UCSD-AML1 (cell line): ENCODE results near the gene RNF115.
"Not testable (repeated sequence)": the region's sequence is repeated elsewhere in the genome, so short reads cannot be mapped to it uniquely, and the experiment has no call there.

Experiments used
- DNase-seq: peaks from one replicate; lab custom pipeline; 2025; ENCODE audit not compliant: unreplicated experiment; lab: John Stamatoyannopoulos, UW

The RNF115 gene

DNA sequence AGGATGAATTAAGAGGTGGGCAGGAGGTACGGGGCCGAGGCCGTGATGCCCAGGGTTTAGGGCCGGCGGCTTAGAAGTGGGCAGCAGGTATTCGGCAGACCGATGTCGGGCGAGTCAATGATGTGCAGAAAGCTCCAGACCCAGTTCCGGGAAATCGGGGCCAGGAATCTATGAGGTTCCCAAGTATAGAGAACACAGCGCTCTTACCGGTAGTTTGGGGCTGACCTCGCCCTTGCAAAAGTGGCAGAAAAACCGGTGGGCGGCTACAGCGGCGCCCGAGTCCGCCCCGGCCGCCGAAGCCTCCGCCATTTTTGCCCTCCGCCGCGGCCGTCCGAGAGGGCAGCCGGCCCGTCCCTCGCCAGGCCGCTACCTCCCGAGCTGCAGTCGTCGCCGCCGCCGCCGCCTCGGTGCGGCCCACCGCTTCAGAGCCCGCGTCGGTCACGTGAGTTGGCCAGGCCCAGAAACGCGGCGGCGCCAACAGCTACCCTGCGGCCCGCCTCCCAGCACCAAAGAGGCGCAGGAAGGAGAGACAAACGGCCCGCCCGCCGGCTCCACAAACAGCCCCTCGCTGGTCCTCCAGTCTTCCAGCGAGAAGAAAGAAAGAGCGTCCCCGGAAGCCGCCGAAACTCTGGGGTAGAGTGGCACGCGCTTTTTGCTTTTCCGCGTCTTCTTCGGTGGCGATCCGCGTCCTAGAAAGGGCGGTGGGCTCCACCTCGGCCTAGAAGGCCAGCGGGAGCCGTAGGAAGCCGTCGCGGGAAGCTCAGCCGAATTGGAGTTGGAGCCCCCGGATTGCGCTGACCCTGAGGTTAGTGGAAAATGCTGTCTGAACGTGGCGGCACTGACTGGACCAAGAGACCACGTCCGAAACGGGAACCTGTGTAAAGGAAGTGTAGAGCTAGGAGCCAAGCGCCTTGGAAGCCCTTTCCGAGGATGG, at the start of gene RNF115, which contains the start of gene POLR3C:
Gene RNF115, minus strand, starts transcription at position 531 of the 934 bp plus-strand sequence. Its CDS starts 222 bp downstream, at position 309.
Gene POLR3C, plus strand, starts transcription at position 636 of the 934 bp plus-strand sequence. CDS start 1,577 bp downstream, outside the sequence.
- peak; percentile 90 for DNase-seq

DNA sequence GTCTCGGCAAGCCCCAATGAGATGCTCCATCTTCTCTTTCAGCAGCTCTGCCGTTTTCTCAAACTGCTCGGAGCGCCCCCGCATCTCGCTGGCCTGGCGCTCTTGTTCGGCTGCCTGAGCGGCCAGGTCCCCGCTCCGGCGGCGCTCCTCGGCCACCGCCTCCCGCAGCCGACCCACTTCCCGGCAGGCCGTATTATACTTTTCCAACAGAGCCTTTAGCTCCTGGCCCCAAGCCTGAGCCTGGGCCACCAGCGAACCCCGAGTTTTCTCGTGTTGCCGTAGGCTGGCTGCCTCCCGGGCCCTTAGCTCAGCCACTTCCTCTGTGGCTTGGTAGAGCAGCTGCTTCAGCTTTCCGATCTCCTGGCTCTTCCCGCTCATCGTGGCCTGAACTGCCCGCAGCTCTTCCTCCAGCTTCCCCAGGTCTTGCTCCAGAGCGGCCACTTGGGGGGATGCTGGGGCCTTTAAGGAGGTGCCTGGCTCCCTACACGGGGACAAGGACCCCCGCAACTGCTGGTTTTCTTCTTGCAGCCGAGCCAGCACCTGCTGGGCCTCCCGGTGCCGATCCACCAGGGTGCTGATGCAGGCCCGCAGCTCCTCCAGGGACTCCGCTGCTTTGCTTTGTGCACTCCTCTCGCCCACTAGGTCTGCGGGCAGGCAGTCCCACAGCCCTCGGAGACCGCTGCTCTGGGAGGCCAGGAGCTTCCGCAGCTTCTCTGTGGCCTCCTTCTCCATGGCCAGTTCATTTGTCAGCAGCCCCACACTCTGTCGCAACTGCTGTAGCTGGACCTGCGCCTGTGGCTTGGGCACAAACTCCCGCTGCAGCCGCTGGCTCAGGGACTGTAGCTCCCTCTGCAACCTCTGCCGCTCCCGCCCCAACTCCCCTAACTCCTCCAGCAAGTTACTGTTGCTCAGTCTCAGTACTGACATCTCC, 48.4 kb upstream of the RNF115 start:
- DNase-seq, result peak; percentile 59

DNA sequence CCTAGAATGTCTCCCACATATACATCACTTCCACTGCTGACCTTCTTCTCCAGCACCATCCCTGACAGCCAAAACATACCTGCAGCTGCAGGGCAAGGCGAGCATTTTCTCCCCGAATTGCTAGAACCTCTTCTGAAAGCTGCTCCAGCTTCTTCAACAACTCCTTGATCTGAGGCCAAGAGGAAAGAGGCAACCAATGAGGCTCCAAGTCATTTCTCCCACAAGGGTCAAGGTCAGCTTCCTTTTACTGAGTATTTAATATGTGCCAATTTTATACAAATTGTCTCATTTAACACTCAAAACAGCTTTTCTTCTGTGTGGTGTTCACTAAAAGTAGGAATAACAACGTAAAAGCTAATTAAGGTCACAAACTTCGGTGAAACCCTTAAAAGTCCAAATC, 44.3 kb upstream of the RNF115 start:
- no peak for DNase-seq

DNA sequence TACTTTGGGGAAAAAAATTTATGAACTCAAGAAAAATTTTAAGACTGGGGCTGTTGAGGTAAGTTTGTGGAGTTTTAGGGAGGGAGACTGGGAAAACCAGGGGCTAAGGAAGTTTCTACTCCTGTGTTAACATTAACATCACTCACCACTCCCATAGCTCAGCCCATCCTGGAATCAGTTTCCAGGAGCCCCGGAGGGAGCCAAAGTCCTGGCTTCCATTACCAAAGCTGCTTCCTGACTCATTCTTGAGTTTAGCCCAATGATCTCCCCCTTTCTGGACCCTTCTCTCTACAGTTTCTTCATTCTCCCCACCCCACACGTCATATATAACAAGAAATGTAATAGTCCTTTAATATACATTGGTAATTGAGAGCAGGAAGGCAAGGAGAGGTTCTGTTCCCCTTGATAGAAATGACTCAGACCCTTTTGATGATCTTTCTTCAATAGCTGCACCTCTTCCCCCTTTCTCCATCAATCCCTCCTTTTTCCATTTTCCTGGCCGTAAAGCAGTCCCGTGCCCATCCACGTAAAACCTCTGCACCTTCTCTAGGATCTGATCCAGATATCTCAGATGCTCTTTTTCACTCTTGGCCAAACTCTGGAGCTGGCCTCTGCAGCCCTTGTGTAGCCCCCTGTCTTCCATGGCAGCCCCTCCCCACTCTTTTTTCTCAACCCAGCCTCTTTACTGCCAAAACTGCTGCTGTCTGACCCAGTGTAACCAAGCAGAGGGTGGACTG, 39.6 kb upstream of the RNF115 start:
- no peak for DNase-seq

DNA sequence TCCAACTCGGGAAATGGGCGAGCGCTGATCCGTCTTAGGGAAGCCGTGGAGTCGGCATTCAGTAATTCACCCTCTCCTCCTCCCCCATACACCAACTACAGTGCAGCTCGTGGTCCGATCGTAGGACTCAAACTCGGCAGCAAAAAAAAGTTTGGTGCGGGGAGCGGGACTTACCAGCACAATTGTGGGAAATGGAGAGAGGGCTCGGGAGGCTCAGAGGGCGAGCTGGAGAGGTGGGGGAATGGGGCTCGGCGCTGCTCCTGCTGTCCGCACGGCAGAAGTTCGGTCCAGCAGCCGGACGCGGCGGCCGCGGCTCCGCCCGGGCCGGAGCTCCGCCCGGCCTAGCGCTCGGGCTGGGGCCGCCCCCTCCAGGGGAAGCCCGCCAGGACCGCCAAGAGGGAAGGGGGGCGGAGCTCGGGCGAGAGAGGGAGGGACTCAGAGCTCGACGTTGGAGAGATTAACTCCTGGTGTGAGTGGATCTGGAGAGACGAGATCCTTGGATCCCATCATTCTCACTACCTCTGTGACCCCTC, 35.7 kb upstream of the RNF115 start:
- peak; percentile 86 for DNase-seq

DNA sequence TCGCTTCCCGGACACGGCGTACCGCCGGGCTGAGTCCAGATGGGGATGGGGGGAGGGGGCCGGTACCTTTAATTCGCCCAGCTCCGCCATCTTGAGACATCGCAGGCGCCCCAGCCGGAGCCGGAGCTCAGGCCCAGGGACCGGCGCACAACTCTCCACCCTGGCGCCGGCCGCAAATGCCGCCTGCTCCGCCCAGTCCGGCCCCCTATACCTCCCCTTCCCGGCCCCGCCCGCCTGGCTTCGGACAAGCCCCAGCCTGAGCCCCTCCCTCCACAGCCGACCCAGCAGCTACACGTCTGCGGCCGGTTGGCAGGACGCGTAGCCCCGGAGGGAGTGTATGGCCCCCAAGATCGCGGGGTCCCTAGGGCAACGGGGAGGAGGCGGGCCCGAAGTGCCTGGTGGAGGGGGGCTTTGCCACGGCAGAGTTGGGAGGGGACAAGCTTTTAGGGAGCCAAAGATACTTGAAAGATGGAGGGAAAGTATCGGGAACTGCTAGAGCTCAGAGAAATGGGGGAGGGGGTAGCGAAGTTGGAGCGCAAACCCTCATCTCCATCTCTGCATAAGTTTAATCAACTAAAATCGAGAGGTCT, 35.1 kb upstream of the RNF115 start, which contains the start of gene PIAS3:
Gene PIAS3, minus strand, starts transcription at position 181 of the 590 bp plus-strand sequence. Its CDS starts 91 bp downstream, at position 90.
- DNase-seq, result peak; percentile 96

DNA sequence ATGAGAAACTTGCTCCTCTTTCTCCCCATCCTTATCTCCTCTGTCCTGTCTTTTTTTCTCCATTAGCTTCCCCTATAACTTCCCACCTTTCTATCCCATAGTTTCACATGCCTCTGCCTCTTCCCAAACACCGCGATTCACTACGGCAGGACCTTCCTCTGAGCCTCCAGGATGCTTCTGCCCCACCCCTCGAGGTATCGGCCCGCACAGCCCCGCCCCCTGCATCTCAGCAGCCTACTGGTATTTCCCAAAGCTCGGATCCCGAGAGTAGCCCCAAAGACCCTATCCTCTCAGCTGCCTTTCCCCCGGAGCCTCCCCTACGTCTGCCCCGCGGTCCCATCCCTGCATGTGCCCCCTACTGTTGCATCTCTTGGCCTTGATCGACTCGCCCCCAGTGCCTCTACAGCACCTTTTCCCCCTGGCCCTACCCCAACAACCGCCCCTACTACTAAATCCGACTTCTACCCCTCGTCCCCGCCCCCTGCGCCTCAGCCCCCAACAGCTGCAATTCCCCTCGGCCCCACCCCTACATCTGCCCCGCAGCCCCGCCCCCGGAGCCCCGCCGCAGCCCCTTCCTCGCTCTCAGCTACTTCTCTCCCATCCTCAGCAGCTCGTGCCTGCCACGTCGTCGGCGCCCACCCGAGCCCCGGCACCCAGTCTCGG, 34.5 kb upstream of the RNF115 start:
- DNase-seq, result peak; percentile 77

DNA sequence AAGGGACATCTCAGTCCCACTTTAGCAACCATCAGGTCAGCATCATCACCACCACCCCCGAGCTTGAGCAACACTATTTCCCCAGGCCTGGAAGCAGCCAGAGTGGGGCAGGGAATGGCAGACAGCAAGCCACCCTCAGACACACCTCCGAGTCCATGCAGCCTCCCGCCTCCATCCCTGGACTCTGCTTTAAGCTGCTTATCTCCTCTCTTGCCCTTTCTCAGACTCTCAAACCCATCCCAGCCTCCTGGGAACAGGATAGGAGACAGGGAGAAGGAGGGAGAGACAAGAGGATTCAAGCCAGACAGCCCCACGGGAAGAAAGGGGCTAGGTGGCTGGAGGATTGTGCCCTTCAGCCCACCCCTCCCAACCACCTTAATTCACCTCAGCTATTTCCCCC, 33.3 kb upstream of the RNF115 start:
- no peak for DNase-seq

DNA sequence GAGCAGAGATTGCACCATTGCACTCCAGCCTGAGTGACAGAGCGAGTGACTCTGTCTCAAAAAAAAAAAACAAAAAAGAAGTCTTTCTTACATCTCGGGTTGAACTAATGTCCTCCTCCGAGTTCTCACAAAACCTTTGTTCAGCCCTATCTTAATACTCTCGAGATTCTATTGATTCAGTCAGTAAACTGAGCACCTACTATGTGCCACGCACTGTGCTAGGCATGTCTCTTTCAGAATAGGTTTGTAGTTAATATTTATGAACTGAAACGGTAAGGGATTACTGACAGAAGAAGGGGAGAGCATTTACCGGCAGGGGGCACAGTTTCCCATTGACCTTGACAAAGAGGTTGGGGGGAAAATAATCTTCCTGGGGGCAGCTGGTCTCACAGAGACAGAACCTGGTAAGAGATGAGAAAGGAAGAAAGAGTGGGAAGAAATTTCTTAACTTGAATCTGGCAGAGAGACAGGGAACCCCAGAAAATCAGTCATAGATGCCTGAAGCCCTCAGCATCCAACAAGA, 31.6 kb upstream of the RNF115 start:
- no peak for DNase-seq

DNA sequence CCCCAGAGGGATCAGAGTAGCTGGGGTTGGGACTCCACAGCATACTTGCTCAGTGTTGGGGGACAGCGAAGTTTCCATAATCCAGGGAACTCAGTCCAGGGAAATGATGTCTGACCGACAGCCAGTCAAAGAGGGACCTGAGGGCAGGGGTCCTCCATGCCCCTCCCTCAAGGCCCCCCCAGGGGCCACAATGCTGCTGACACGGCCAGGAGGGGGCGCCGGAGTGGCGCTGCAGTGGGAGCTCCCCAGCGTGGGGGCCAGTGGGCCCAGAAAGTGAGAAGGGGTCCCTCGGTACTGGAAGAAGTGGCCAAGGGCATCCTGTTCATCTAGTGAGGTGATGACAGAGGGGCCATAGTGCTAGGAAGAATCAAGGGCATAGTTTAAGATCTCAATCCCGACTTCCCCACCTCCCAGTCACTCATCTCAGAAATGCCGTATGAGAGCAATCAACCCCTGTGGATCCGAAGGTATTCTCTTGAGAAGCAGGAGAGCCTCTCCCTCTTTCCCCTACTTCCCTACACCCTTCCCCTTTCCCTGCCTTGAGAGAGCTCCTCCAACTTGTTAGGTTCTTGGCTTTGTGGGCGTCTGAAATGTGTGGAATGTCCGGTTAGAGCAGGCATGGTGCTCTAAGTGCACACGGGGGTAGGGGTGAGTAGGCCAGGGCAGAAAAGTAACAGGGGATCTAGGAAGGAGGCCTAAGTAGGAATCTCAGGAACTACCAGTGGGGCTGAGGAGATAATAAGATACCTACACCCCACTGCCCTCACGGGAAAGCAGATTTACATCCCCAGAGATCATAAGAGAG, 25.7 kb upstream of the RNF115 start:
- peak; percentile 15 for DNase-seq

DNA sequence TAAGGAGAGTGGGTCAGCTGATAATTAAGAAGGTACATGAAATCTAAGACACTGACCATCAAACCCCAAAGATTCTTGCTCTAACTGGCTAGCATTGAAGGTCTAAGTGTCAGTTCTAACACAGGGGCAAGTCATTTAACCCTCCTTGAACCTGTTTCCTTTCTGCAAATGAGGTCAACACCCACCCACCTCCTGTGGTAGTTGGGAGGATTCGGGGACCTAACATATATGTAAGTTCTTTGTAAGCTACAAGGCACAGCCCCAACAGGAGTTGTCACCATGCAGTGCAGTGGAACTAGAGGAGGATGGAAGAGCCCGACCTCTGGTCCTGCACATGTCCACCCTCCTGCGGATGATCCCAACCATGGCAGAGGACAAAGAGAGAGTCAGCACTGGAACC, 23.9 kb upstream of the RNF115 start:
- DNase-seq, result no peak

DNA sequence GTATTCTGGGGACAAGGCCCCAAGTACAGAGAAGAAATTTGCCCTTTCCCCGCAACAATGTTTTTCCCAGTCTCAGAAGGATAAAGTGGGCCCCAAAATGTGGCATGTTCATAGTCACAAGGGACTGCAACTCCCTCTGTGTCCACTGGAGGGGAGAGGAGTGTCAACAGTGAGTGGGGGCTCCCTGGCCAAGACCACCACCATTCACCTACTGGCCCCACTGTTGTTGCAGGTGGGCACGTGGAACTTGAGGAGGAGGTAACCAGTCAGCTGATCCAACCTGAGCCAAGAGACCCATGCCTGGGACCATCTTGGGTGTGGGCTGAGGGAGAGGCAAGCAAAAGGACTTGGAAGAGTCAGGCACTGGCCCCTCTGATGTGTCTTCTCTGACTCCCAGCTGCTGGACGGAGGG, 22.3 kb upstream of the RNF115 start:
- DNase-seq, result peak; percentile 56

DNA sequence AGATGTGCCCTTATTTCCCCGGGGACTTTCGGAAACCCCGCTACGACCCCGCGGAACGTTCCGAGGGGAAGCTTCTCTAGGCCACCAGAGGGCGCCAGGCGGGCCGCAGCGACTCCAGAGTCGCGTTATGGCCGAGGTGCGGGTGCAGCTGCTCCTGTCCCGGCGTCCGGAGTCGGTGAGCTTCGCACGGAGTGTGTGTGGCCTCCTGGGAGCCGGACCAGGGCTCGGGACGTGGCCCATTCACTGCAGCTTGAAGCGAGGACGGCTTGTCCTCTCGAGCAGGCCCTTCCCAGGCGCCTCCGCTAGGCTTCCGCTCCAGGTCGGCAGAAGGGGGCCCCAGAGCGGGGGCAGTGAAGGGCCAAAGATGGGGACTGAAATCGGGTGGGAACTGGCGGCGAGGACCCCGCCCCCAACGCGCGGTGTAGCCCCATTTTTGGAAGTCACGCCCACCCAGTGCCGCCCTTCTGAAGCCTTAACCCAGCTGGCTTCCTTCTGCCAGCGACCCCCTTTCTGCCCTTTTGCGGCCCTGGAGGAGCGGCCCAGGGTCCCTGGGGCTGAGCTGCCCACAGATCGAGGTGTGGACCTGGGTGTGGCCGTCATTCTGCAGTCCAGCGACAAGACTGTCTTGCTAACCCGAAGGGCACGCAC, 21.7 kb upstream of the RNF115 start, which contains the start of gene NUDT17:
Gene NUDT17, plus strand, starts transcription at position 117 of the 648 bp plus-strand sequence. Its CDS starts 11 bp downstream, at position 128.
- peak; percentile 80 for DNase-seq

DNA sequence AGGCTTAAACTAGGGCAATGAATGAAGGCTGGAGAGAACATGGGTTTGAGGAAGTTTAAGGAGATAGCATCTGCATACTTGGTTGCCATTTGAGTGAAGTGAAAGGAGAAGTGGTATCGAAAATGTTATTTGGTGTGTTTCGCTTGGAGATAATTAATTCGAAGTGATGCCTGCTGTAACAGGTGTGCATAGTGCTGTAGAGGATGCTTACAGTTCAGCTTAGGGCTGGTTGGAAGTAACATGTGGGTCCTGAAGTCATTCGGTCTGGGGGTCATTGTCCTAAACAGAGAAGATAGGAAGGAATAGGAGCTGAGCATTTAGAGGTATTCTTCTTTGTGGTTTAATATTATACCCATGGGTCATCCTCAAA, 21.2 kb upstream of the RNF115 start:
- no peak for DNase-seq

DNA sequence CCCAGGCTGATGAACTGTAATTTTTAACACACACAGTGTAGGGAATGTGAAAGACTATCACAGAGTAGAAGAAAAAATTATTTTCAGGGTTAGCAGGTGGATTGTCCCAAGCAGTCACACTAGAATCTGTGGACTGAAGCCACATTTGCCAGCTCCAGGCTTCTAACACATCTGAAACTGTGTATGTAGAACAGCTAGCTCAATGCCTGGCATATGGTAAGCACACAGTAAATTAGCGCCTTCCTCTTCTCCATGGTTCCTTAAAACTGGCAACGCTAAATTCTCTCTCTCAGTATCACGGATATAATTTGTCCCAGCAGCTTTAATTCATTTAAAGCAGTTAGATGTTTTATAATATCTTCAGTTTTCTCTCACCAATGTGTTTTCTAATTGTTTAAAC, 19.1 kb upstream of the RNF115 start:
- DNase-seq, result no peak

DNA sequence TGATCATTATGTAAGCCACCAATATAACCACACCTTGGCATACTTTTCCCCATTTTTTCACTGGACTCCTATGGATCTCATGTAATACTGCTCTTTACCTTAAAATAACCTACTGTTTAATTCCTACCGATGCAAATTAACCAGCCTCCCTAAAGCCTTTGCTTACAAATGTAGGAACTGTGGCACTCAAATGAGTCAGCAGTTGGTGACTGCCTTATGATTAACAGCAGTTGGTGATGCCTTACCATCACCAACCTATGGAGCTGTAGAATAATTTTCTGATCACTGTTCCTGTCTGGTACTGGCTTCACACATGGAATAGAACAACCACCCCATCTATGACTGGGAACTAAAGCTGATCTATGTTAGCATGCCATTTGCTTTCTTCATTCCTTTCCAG, 13.8 kb upstream of the RNF115 start:
- DNase-seq, result no peak

DNA sequence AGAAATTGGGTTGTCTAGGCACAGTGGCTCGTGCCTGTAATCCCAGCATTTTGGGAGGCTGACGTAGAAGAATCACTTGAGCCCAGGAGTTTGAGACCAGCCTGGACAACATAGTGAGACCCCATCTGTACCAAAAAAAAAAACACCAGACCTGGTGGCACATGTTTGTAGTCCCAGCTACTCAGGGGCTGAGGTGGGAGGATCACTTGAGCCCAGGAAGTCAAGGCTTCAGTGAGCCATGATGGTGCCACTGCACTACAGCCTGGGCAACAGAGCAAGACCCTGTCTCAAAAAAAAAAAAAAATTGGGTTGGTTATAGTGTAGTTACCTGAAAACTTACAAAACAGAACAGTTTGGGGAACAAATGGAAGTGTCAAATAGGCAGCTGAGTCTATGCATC, 6.9 kb upstream of the RNF115 start:
- DNase-seq, result not testable (repeated sequence)
